ENCODE measurements around the gene SPRY1.

The SPRY1 gene

GRCh38 chr4:123380728-123381716 lies 15.6 kb upstream of the SPRY1 start:
- no peak for ATAC-seq

- no peak for ATAC-seq
These were observed 14.6 kb upstream of the SPRY1 start for GRCh38 chr4:123381996-123382395.

- no peak for ATAC-seq
These were observed 13.0 kb upstream of the SPRY1 start for GRCh38 chr4:123383566-123383965.

- ATAC-seq = no peak
These were observed 10.0 kb upstream of the SPRY1 start for GRCh38 chr4:123386609-123387008.

- ATAC-seq = no peak
These were observed 5.6 kb upstream of the SPRY1 start for GRCh38 chr4:123390846-123391456.

GRCh38 chr4:123393721-123394120 lies 2.9 kb upstream of the SPRY1 start:
- ATAC-seq = no peak

GRCh38 chr4:123397144-123398065 lies 810 bp downstream of the SPRY1 start:
- peak; percentile 6 to 10 for ATAC-seq

- ATAC-seq = peak; percentile 69
These were observed 1.7 kb downstream of the SPRY1 start for GRCh38 chr4:123398066-123398852.

- ATAC-seq = peak; percentile 41 to 45
These were observed 2.4 kb downstream of the SPRY1 start for GRCh38 chr4:123398853-123399626.

GRCh38 chr4:123399627-123400358 lies 3.2 kb downstream of the SPRY1 start:
- no peak for ATAC-seq

- no peak for ATAC-seq
These were observed 4.9 kb downstream of the SPRY1 start for GRCh38 chr4:123401271-123402120.

GRCh38 chr4:123402121-123402465 lies 5.5 kb downstream of the SPRY1 start:
- no peak for ATAC-seq

- no peak for ATAC-seq
These were observed 6.5 kb downstream of the SPRY1 start for GRCh38 chr4:123403080-123403604.

- no peak for ATAC-seq
These were observed 7.9 kb downstream of the SPRY1 start for GRCh38 chr4:123404533-123404932.

GRCh38 chr4:123405267-123405865 lies 8.8 kb downstream of the SPRY1 start:
- no peak for ATAC-seq

- no peak for ATAC-seq
These were observed 10.3 kb downstream of the SPRY1 start for GRCh38 chr4:123406872-123407271.

- no peak for ATAC-seq
These were observed 12.0 kb downstream of the SPRY1 start for GRCh38 chr4:123408471-123409084.

- no peak for ATAC-seq
These were observed 12.7 kb downstream of the SPRY1 start for GRCh38 chr4:123409334-123409733.

Measured in activated CD4-positive, CD25-positive, alpha-beta regulatory T cell treated with anti-CD3 and anti-CD28 coated beads, Interleukin-2, amount 50 U/mL, for 24 hours (primary cell).